Body of pancreas (tissue), 4 donors: ENCODE measurements around the gene IDUA.
A peak's percentile ranks its signal among the peaks of the same experiment; 100 is the strongest.

ENCODE experiments used
- CTCF ChIP-seq, 7 experiments: fragments of 450-650 bp in 4 of 7; fragments of 200-600 bp in 3 of 7; sonication (generic) in 3 of 7; IDR thresholded peaks; one replicate each; pipeline ENCODE4 v1.5.1; 2016 to 2019; ENCODE audit warnings: antibody characterized with exemption in 7 of 7
- POLR2A ChIP-seq, 3 donors: fragments of 450-650 bp; IDR thresholded peaks; one replicate each; pipeline ENCODE4 v1.6.1; 2016; ENCODE audit warnings: antibody characterized with exemption in 3 of 3, mild to moderate bottlenecking in 2 of 3

DNA sequence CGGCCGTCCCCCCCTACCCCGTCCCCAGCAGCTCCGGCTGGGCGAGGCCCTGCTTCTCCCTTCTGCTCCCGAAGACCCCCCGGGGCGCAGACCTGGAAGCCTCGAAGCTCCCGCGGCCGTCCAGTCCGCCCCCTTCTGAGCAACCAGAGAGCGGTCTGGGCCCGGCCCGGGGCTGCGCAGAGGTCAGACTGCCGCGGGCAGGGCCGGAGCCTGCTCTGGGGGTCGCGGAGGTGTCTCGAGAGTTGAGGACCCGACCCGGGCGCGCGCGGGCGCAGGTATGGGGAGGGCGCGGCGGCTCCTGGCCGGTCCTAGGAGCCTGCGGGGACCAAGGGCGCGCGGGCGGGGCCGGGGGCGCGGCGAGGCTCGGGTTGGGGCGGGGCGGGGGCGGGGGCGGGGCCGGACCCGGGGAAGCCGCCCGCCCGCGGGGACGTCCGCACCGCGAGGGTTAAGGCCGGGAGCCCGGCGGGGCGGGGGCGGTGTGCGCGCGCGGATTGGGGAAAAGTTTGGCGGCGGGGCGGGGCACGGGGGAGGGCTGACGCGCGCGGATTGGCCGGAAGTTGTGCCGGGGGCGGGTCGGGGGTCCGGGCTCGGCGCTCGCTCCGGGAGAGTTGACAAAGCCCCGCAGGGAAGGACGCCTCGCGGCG lies 24.3 kb downstream of the IDUA start, which contains the start of gene FGFRL1:
- no peak for TF ChIP-seq CTCF (IDR thresholded peaks at IDR 0.05)
- TF ChIP-seq POLR2A (IDR thresholded peaks at IDR 0.05) = peak; percentile 12 to 40 (median 27)
